Keratinocyte (primary cell): ENCODE data around the gene DSEL.

Source experiments
- CTCF ChIP-seq, 3 experiments: IDR thresholded peaks in 1 of 3; conservative IDR thresholded peaks in 1 of 3; optimal IDR thresholded peaks in 1 of 3; 2 replicates in 2 of 3; 3 replicates in 1 of 3; pipeline versions ENCODE3 to v1.5.1; 2011; ENCODE audit warnings: low read length in 3 of 3, mild to moderate bottlenecking in 3 of 3, moderate library complexity in 2 of 3, control low read depth in 1 of 3, inconsistent platforms in 1 of 3; ENCODE audit not compliant: insufficient read depth in 2 of 3; ENCODE audit errors: extremely low read depth in 1 of 3
- EZH2 ChIP-seq: IDR thresholded peaks from one replicate; pipeline ENCODE4 v1.6.1; 2012; ENCODE audit warnings: inconsistent platforms, mild to moderate bottlenecking, low read length, moderate library complexity

- TF ChIP-seq EZH2 (no peak), CTCF (optimal IDR thresholded peaks at IDR 0.05 in 1 of 3, IDR thresholded peaks at IDR 0.05 in 1 of 3, conservative IDR thresholded peaks at IDR 0.05 in 1 of 3; ENCODE audit: extremely low read depth in 1 of 3, insufficient read depth in 2 of 3, low read length in 3 of 3) (no peak)
Observed at GRCh38 chr18:67520351-67520921, 3.9 kb upstream of the DSEL start.
